Subcutaneous abdominal adipose tissue (tissue), 5 donors: ENCODE data around the gene FLCN.

ENCODE experiments used
- H3K27ac ChIP-seq: one replicate; pipeline ENCODE4 v1.7.0; 2013; ENCODE audit warnings: low read depth, mild to moderate bottlenecking, inconsistent platforms, low read length, moderate library complexity
- H3K27me3 ChIP-seq, 5 donors: one replicate each; pipeline ENCODE4 v1.7.0; 2013; ENCODE audit warnings: low read length in 5 of 5, inconsistent platforms in 1 of 5; ENCODE audit not compliant: control insufficient read depth in 5 of 5, insufficient read depth in 4 of 5
- H3K36me3 ChIP-seq, 5 donors: one replicate each; pipeline ENCODE4 v1.7.0; 2013; ENCODE audit warnings: low read length in 5 of 5; ENCODE audit not compliant: control insufficient read depth in 5 of 5, insufficient read depth in 5 of 5
- H3K4me1 ChIP-seq, 5 donors: one replicate each; pipeline ENCODE4 v1.7.0; 2013; ENCODE audit warnings: low read length in 5 of 5, mild to moderate bottlenecking in 3 of 5, moderate library complexity in 1 of 5; ENCODE audit not compliant: control insufficient read depth in 5 of 5, insufficient read depth in 5 of 5
- H3K4me3 ChIP-seq, 5 donors: one replicate each; pipeline ENCODE4 v1.7.0; 2013; ENCODE audit warnings: low read length in 5 of 5, low read depth in 1 of 5
- H3K9ac ChIP-seq, 5 donors: one replicate each; pipeline ENCODE4 v1.7.0; 2013; ENCODE audit warnings: low read length in 5 of 5, mild to moderate bottlenecking in 4 of 5, moderate library complexity in 3 of 5
- H3K9me3 ChIP-seq, 5 donors: one replicate each; pipeline ENCODE4 v1.7.0; 2013; ENCODE audit warnings: low read length in 5 of 5; ENCODE audit not compliant: control insufficient read depth in 5 of 5
- donor health status: healthy.
- donor health status: healthy.
- donor health status: healthy.
- donor health status: healthy.
- donor health status: healthy.

Gene FLCN

GRCh38 chr17:17172001-17172939 is 64.7 kb downstream of the FLCN start:
- peaks cover 0 to 46% (median 2%) of the 10 kb centered on the region in 5 donors for H3K4me1 ChIP-seq
- H3K36me3 ChIP-seq, result peaks cover 0 to 95% (median 89%) of the 10 kb centered on the region in 5 donors
- H3K9me3 ChIP-seq, result no peaks in the 10 kb centered on the region
- no peak overlapping the region for H3K9ac ChIP-seq
- no peak overlapping the region for H3K27ac ChIP-seq
- H3K4me3 ChIP-seq, result no peak overlapping the region
- H3K27me3 ChIP-seq, result no peaks in the 10 kb centered on the region

DNA sequence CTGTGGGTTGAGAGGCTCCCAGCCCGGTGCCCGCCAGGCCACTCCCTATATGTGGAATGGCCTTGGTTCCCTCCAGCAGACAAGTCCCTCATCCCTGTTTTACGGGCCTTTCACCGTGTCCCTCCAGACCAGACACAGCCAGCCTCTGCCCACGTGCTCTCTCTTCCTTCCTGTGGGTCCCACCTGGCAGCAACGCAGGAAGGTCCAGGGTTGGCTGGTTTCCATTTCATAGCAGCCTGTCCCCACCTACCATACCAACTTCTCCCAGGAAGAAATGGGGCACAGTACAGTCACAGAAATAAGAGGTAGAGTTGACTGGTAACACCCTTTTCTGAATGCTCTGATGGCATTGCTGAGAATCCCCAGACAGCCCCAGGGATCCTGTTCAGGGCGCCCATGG is 65.8 kb downstream of the FLCN start:
- Histone ChIP-seq H3K9me3 (no peaks in the 10 kb centered on the region), H3K9ac (no peak overlapping the region), H3K36me3 (peaks cover 0 to 95% (median 89%) of the 10 kb centered on the region in 5 donors), H3K4me3 (no peak overlapping the region), H3K4me1 (peaks cover 0 to 45% (median 2%) of the 10 kb centered on the region in 5 donors), H3K27me3 (no peaks in the 10 kb centered on the region), H3K27ac (no peak overlapping the region)

- peaks cover 0 to 38% (median 2%) of the 10 kb centered on the region in 5 donors for H3K4me1 ChIP-seq
- H3K27ac ChIP-seq, result no peak overlapping the region
- H3K4me3 ChIP-seq, result no peak overlapping the region
- H3K27me3 ChIP-seq, result no peaks in the 10 kb centered on the region
- H3K9ac ChIP-seq, result no peak overlapping the region
- H3K36me3 ChIP-seq, result peaks cover 0 to 95% (median 89%) of the 10 kb centered on the region in 5 donors
- H3K9me3 ChIP-seq, result no peaks in the 10 kb centered on the region
Measured at GRCh38 chr17:17170346-17170985, 66.5 kb downstream of the FLCN start.

- Histone ChIP-seq H3K4me3 (no peak overlapping the region), H3K9me3 (no peaks in the 10 kb centered on the region), H3K27me3 (no peaks in the 10 kb centered on the region), H3K27ac (no peak overlapping the region), H3K36me3 (peaks cover 0 to 96% (median 90%) of the 10 kb centered on the region in 5 donors), H3K4me1 (peaks cover 0 to 31% (median 2%) of the 10 kb centered on the region in 5 donors), H3K9ac (no peak overlapping the region)
Measured at GRCh38 chr17:17169396-17169795, 67.6 kb downstream of the FLCN start.

DNA sequence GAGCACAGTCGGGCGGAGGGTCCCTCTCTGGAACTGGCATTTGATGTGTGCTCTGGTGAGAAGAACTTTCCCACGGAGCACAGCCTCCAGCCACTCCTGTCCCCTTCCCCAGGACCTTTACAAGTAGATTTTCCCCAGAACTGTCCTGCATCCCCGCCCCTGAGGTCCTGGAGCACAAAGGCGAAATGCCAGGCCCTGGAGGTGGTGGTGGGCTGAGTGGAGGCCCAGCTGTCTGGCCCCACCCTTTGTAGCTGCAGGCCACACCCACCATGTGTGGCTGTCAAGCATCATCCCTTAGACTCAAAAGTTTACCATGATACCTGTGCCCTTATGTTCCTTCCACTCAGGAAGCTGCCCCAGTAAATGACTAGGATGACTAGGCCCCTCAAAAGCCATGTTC is 68.6 kb downstream of the FLCN start:
- no peak overlapping the region for H3K27ac ChIP-seq
- peaks cover 0 to 31% (median 2%) of the 10 kb centered on the region in 5 donors for H3K4me1 ChIP-seq
- H3K9me3 ChIP-seq, result no peaks in the 10 kb centered on the region
- peaks cover 1 to 96% (median 87%) of the 10 kb centered on the region in 5 donors for H3K36me3 ChIP-seq
- no peaks in the 10 kb centered on the region for H3K27me3 ChIP-seq
- H3K4me3 ChIP-seq, result no peak overlapping the region
- no peak overlapping the region for H3K9ac ChIP-seq

DNA sequence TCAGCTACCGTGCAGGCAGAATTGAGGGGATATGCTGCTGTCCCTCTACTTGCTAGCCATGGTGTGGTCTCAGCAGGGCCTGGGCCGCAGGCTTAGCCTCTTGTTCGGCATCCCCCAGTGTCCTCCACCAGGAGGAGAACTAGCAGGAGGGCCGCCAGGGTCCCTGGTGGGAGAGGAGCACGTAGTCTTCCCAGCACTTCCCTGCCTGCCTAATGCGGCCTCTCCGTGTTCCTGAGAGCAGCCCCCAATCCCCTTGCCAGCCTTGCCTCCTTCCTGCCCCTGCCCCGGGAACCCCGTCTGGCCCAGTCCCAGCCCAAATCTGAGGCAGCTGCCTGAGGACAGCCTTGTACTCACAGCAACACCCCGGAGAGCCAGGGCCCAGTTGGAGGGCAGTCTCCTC is 69.0 kb downstream of the FLCN start:
- Histone ChIP-seq H3K4me1 (peaks cover 0 to 28% (median 2%) of the 10 kb centered on the region in 5 donors), H3K9me3 (no peaks in the 10 kb centered on the region), H3K9ac (no peak overlapping the region), H3K4me3 (no peak overlapping the region), H3K27me3 (no peaks in the 10 kb centered on the region), H3K36me3 (peaks cover 3 to 96% (median 88%) of the 10 kb centered on the region in 5 donors), H3K27ac (no peak overlapping the region)

- Histone ChIP-seq H3K27ac (no peak overlapping the region), H3K27me3 (no peaks in the 10 kb centered on the region), H3K4me1 (peaks cover 0 to 22% (median 2%) of the 10 kb centered on the region in 5 donors), H3K4me3 (no peak overlapping the region), H3K9me3 (no peaks in the 10 kb centered on the region), H3K9ac (no peak overlapping the region), H3K36me3 (peaks cover 3 to 96% (median 87%) of the 10 kb centered on the region in 5 donors)
Measured at GRCh38 chr17:17167356-17167755, 69.6 kb downstream of the FLCN start.

GRCh38 chr17:17166446-17166845 is 70.5 kb downstream of the FLCN start:
- Histone ChIP-seq H3K36me3 (peaks cover 3 to 96% (median 87%) of the 10 kb centered on the region in 5 donors), H3K27ac (no peak overlapping the region), H3K4me1 (peaks cover 0 to 12% (median 0%) of the 10 kb centered on the region in 5 donors), H3K9ac (no peak overlapping the region), H3K9me3 (no peaks in the 10 kb centered on the region), H3K4me3 (no peak overlapping the region), H3K27me3 (no peaks in the 10 kb centered on the region)

DNA sequence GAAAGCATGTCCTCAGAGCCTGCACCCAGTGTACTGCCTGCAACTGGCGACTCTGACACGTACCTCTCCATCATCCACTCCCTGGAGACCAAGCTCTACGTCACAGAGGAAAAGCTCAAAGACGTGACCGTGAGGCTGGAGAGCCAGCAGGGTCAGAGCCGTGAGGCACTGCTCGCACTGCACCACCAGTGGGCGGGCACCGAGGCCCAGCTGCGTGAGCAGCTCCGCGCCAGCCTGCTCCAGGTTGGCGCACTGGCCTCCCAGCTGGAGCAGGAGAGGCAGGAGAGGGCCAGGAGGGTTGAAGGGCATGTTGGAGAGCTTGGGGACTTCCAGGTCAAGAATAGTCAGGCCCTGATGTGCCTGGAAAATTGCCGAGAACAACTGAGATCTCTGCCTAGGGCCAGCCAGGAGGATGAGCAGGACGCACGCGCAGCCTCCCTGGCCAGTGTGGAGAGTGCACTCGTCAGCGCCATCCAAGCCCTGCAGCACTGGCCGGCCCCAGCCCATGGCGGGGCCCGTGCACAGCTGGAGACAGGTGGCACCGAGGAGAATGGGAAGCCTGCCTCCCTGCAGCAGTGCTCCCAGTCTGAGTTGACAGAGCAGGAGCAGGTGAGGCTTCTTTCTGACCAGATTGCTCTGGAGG is 71.2 kb downstream of the FLCN start:
- Histone ChIP-seq H3K36me3 (peaks cover 3 to 96% (median 89%) of the 10 kb centered on the region in 5 donors), H3K27me3 (no peaks in the 10 kb centered on the region)

More for the DNA sequence above, 71.2 kb downstream of the FLCN start:
- Histone ChIP-seq H3K27ac (no peak overlapping the region), H3K4me3 (no peak overlapping the region), H3K9me3 (no peaks in the 10 kb centered on the region), H3K4me1 (peaks cover 0 to 6% (median 0%) of the 10 kb centered on the region in 5 donors), H3K9ac (no peak overlapping the region)
